ENCODE results near the gene PAQR7.
"Not testable (repeated sequence)": the region's sequence is repeated elsewhere in the genome, so short reads cannot be mapped to it uniquely, and the experiment has no call there.

The PAQR7 gene

GRCh38 chr1:25844536-25845337, 30.8 kb downstream of the PAQR7 start:
- DNase-seq (ENCODE audit: low read depth), result no peak

DNA sequence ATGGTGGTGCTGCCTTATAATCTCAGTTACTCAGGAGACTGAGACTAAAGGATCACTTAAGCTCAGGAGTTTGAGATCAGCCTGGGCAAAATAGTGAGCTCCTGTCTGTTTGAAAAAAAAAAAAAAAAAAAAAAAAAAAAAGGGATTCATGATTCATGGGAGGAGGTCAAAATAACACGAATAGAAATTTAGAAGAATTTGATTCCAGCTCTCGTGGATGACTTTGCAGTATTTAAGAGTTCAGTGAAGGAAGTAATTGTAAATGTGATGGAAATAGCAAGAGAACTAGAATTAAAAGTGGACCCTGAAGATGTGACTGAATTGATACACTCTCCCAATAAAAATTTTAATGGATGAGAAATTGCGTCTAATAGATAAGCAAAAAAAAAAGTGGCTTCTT, 32.0 kb downstream of the PAQR7 start:
- no peak for DNase-seq (ENCODE audit: low read depth)

DNA sequence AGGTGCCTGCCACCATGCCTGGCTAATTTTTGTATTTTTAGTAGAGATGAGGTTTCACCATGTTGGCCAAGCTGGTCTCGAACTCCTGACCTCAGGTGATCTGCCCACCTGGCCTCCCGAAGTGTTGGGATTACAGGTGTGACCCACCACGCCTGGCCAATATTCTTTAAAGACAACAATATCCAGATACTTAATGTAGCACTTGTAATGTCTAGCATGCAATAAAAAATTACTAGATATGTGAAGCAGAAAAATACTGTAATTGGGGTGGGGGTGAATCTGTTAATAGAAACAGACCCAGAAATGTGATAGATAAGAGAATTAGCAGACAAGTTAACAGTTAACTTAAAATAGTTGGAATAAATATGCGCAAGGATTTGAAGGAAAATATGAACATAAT, 35.7 kb downstream of the PAQR7 start:
- DNase-seq (ENCODE audit: low read depth), result not testable (repeated sequence)

DNA sequence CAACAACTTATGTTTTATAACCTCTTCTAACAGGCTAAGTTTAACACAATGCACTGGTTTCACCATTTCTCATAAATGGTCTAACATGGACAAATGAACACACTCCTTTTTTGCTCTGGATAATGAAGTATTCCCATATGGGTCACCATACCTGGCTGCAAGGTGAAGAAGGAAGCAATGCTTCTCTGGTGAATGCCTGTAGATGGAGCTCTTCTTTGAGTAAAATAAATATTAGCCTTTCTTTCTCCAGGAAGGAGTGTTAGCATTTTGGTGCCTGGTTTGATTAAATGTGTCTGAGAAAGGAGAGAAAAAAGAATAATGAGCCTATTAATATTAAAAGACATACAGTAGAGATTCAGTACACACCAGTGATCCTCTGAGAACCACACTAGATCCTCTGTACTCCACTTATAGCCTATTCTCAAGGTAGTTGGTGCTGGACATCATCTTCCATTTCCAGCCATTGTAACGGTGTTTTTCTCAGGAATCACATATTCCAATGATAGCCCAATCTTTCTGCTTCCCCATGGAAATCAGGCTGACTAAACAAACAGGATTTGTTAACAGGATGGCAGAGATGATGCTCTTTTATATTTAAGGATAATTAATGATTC, 38.1 kb downstream of the PAQR7 start:
- DNase-seq (ENCODE audit: low read depth), result no peak

DNA sequence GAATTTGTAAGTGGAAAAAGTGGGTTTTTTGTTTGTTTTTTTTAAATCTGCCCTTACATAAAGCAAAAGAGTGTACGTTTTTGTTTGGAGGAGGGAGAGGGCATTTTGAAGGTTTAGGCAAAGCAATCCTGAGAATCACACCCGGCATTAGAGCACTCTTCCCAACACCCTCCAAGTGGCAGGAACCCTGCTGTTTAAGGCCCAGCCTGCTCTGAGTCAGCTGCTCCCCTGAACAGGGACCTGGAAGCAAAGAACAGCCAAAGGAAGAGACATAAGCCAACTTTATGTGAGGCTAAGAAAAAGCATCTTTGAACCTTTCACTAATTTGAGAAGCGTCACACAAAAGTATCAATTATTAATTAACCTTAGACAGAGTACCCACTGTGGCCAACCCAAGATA, 38.8 kb downstream of the PAQR7 start:
- no peak for DNase-seq (ENCODE audit: low read depth)

DNA sequence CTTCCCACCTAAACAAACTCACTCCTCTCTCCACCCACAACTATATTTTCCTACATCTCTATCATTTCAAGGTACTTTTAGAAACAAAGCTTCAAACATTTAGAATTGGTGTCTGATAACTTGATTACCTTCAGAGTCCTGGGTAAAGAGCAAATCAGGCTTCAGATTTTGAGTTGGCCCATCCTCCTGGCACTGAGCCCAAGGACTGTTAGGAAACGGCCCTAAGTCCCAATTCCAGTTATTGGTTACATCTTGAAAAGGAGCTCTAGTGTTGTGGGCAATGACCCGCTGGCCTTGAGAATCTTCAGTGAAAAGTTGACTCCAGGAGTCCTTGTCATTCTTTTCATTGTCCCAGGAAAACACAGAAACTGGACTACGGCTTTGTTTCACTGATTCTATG, 40.6 kb downstream of the PAQR7 start:
- DNase-seq (ENCODE audit: low read depth), result no peak

DNA sequence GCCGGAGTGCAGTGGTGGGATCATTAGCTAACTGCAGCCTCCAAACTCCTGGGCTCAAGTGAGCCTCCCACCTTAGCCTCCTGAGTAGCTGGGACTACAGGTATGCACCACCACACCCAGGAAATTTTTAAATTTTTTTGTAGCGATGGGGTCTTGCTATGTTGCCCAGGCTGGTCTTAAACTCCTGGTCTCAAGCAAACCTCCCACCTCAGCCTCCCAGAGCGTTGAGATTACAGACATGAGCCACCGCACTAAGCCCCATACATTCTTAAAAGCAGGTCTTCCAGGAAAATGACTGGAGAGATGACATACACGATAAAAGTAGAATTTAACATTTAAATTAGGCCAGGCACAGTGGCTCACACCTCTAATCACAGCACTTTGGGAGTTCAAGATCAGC, 42.4 kb downstream of the PAQR7 start:
- no peak for DNase-seq (ENCODE audit: low read depth)

- no peak for DNase-seq (ENCODE audit: low read depth)
Measured at GRCh38 chr1:25832336-25833037, 43.0 kb downstream of the PAQR7 start.

DNA sequence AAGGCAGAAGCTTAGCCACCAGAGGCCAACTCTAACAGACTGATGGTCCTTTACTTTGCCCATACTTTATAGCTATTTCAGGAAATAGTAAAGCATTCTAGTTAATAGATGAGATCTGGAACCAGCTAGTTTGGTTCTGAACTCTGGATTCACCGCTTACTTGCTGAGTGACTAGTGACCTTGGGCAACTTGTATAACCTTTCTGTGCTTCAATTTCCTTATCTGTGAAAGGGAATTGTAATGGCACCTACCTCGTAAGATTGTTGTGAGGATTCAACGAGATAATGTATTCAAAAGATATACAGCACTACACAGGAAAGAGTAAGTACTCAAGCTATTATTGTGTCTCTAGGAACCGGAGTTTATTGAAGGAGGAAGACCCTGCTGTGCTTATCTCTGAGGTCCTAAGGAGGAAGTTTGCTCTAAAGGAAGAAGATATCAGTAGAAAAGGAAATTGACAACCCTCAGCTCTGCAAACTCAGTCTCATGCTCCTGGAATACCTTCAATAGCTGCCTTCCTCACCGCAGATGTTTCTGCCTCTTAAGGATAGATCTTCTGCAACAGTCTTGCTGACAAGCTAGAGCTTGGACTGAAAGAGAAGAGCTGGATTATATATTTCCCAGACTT, 43.8 kb downstream of the PAQR7 start:
- DNase-seq (ENCODE audit: low read depth), result no peak

GRCh38 chr1:25829046-25829445, 46.5 kb downstream of the PAQR7 start:
- DNase-seq (ENCODE audit: low read depth), result no peak

DNA sequence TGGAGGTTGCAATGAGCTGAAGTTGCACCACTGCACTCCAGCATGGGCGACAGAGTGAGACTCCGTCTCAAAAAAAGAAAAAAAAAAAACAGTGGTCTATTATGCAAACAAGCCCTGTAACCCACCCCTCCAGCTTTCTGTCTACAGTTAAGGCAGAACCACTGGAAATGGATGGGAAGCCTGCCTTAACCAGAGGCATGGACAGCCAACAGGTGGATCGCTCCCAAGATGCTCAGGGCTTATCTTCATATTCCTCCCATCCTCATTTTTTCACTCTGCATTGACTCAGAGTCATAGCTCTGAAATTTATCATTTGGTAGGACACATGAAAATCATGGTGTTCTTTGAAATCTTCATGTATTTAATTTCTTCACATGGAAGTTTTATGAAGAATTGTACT, 47.0 kb downstream of the PAQR7 start:
- no peak for DNase-seq (ENCODE audit: low read depth)

DNA sequence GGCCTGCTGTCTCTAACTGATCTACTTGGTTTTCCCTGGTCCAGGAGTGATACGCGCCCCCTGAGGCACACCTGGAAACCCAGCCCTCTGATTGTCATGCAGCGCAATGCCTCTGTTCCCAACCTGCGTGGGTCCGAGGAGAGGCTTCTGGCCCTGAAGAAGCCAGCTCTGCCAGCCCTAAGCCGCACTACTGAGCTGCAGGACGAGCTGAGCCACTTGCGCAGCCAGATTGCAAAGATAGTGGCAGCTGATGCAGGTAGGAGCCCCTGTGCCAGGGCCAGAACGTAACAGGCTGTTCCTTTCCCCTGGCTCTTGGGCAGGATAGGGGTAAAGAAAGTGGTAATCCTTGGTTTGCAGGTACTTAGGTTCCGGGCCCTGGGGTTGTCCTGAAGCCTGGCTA, 48.9 kb downstream of the PAQR7 start:
- DNase-seq (ENCODE audit: low read depth), result no peak

GRCh38 chr1:25825605-25826004, 49.9 kb downstream of the PAQR7 start:
- DNase-seq (ENCODE audit: low read depth), result no peak

GRCh38 chr1:25821630-25822091, 53.8 kb downstream of the PAQR7 start:
- DNase-seq (ENCODE audit: low read depth), result no peak

DNA sequence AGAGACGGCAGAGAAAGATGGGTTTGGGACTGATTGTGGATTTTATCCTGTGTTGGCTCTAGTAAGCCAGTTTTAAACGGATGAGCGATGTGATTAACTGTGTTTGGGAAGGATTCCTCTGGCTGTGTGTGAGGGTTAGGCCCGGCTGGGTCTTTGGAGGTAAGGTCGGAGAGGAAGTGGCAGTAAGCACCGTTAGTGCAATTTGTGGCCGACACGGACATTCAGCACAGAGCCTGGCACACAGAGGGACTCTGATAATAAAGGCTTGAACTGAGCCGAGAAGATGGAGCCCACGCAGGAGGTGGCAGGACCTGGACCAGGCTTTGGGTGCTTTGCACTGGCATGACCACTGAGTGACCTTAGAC, 54.4 kb downstream of the PAQR7 start:
- no peak for DNase-seq (ENCODE audit: low read depth)

DNA sequence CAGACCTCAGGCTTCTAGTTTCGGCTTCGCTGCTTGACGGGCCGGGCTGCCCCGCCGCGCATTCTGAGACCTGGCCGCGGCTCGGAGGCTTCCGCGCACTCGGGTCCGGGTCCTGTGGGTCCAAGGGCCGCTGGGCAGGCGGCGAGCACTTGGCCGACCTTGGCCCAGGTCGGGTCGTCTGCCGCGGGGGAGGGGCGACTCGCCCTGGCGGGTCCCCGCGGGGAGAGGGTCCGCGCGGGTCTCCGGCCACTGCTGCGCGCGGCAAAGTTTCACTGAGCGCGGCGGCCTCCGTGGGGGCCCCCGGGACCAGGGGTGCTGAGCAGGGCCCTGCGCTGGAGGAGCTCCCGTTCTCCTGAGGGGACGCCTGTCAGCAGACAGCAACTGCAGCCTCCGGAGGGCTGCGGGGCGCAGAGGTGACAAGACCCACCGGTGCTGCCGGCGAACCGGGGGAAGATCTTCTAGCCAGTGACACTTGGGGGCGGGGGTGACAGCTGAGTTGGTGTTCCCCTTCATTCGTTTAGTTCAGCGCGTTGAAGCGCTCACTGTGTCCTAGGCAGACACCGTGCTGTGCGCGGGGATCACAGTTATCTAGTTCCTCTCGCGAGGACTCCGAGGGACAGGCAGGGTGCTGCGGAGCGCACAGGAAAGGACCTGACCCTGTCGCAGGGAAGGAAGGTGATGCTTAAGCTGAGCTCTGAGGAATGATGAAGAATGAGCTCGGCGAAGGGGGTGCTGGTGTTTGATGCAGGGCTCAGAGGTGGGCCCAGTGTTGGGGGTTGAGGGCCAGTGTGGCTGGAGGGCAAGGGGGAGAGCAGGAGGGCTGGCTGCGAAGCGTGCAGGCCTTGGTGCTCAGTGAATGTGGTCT, 55.0 kb downstream of the PAQR7 start:
- no peak for DNase-seq (ENCODE audit: low read depth)

GRCh38 chr1:25819491-25820246, 55.8 kb downstream of the PAQR7 start, which contains the start of gene MTFR1L:
Gene MTFR1L, plus strand, starts transcription at chr1:25819954. Its CDS starts 3,151 bp downstream, at chr1:25823105.
- no peak for DNase-seq (ENCODE audit: low read depth)

- DNase-seq (ENCODE audit: low read depth), result no peak
Measured at GRCh38 chr1:25818569-25818968, 56.9 kb downstream of the PAQR7 start.

DNA sequence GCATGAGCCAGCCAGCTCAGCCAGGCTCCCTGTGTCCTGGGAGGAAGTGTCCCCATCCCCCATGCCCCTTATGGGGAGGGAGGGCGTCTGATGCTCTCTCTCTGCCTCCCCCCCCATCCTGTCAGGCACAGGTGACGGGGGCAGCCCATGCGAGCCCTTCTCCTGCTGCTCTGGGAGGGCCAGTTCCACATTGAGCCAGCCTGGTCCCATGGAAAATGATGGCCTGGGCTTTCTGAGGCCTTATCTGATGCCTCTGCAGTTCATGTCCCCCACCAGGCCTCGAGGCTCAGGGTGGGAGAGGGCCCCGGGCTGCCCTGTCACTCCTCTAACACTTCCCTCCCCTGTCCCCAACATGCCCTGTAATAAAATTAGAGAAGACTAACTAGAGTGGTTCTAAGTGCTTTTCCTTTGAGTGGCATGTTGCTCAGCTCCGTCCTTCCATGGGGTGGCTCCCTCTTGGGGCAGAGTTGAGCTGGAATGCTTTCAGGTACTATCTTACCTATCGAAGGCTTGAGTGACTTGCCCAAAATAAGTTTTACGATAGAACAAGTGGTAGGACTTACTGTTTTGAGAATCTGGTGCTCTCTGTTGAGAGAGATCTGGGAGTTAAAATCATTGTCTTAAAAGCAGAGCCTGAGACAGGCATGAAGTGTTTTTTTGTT, 57.5 kb downstream of the PAQR7 start:
- DNase-seq (ENCODE audit: low read depth), result no peak

- no peak for DNase-seq (ENCODE audit: low read depth)
Measured at GRCh38 chr1:25816112-25816718, 59.3 kb downstream of the PAQR7 start.
